Measurements from ENCODE around the gene LDLR.

Gene LDLR

GRCh38 chr19:11168568-11168967 lies 79.3 kb downstream of the LDLR start:
- H3K4me3 ChIP-seq (ENCODE audit: low read depth, low read length): no peak overlapping the region
- TF ChIP-seq CTCF (IDR thresholded peaks at IDR 0.05; ENCODE audit: insufficient read depth, low read length, missing control alignments): no peak
- DNase-seq (ENCODE audit: low read depth, low spot score): peak; percentile 82
- CTCF ChIA-PET: interaction anchor here (0.7 to 1.0 kb wide), 5 partner anchors 9 to 43 kb away, joined by 3 to 4 read pairs (median 3); no protein-coding TSS in a partner anchor
- POLR2A ChIA-PET: interaction anchor here (0.5 to 2.4 kb wide), 4 partner anchors 21 to 160 kb away, joined by 5 to 11 read pairs (median 7); no protein-coding TSS in a partner anchor

DNA sequence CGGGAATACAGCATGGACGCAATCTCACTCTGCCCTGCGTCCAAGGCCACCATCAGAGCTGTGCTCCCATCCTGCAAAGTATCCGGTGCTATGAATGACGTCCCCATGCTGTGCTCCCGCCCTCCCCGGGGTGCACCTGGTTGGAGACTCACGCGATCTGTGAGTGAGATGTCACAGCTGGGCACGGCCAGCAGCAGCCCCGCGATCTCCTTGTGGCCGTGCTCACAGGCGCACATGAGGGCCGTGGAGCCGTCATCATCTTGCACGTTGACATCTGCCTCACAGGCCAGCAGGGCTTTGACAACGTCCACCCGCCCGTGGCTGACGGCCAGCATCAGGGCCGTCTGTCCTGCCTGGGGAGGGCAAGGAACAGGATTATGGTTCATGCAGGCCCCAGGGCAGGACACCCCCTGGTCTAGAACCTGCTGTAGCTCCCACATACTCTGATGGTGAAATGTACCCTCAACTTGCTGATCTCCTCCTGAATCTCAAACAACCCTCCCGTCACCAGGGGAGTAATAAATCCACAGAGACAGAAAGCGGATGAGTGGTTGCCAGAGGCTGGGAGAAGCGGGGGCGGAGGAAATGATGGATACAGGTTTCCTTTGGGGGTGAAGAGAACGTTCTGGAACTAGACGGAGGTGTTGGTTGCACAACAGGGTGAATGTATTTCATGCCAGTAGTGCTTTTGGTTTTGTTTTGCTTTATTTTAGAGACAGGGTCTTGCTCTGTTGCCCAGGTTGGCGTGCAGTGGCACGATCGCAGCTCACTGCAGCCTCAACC lies 80.8 kb downstream of the LDLR start:
- POLR2A ChIA-PET: interaction anchor here (1.7 kb wide), 1 partner anchor 26 kb away, joined by 5 read pairs; no protein-coding TSS in a partner anchor
- DNase-seq (ENCODE audit: low read depth, low spot score): no peak
- TF ChIP-seq CTCF (IDR thresholded peaks at IDR 0.05; ENCODE audit: insufficient read depth, low read length, missing control alignments): no peak
- CTCF ChIA-PET: interaction anchor here (1.3 kb wide), 1 partner anchor 135 kb away, joined by 3 read pairs; no protein-coding TSS in a partner anchor
- H3K4me3 ChIP-seq (ENCODE audit: low read depth, low read length): no peak overlapping the region

DNA sequence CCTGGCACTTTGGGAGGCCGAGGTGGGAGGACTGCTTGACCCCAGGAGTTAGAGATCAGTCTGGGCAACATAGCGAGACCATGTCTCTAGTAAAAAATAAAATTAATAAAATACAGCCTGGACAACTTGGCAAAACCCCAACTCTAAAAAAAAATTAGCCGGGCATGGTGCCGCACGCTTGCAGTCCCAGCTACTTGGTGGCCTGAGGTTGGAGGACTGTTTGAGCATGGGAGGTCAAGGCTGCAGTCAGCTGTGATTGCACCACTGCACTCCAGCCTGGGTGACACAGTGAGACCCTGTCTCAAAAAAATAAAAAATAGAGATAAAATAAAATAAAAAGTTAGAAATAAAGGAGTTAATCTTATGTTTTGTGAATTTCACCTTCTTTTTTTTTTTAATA lies 81.9 kb downstream of the LDLR start:
- H3K4me3 ChIP-seq (ENCODE audit: low read depth, low read length): no peak overlapping the region
- ChIA-PET POLR2A (no interaction called here), CTCF (interaction anchor here (0.7 kb wide), 1 partner anchor 9 kb away, joined by 3 read pairs; no protein-coding TSS in a partner anchor)
- no peak for DNase-seq (ENCODE audit: low read depth, low spot score)
- TF ChIP-seq CTCF (IDR thresholded peaks at IDR 0.05; ENCODE audit: insufficient read depth, low read length, missing control alignments): no peak

GRCh38 chr19:11172576-11172975 lies 83.3 kb downstream of the LDLR start:
- CTCF ChIA-PET: no interaction called here
- H3K4me3 ChIP-seq (ENCODE audit: low read depth, low read length): no peak overlapping the region
- TF ChIP-seq CTCF (IDR thresholded peaks at IDR 0.05; ENCODE audit: insufficient read depth, low read length, missing control alignments): no peak
- POLR2A ChIA-PET: no interaction called here
- DNase-seq (ENCODE audit: low read depth, low spot score): no peak

DNA sequence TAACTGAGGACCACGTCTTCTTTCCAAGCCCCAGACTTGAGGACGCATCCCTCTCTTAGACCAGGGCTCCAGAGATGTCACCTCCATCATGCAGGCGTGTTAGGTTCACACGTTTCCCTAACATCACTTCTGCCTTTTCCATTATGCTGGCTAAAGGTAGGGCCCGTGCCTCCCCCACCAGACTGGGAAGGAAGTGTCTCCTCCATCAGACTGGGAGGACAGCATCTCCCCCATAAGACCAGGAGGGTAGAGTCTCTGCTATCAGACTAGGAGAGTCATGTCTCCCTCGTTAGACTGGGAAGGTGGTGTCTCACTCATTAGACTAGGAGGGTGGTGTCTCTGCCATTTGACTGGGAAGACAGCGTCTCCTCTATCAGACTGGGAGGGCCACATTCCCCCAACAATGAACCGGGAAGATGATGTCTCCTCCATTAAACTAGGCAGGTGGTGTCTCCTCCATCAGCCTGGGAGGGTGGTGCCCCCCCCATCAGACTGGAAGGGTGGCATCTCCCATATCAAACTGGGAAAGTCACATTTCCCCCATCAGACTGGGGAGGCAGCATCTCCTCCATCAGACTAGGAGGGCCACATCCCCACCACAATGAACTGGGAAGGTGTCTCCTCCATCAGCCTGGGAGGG lies 84.4 kb downstream of the LDLR start:
- no peak overlapping the region for H3K4me3 ChIP-seq (ENCODE audit: low read depth, low read length)
- POLR2A ChIA-PET: no interaction called here
- CTCF ChIA-PET: no interaction called here
- no peak for DNase-seq (ENCODE audit: low read depth, low spot score)
- no peak for TF ChIP-seq CTCF (IDR thresholded peaks at IDR 0.05; ENCODE audit: insufficient read depth, low read length, missing control alignments)

DNA sequence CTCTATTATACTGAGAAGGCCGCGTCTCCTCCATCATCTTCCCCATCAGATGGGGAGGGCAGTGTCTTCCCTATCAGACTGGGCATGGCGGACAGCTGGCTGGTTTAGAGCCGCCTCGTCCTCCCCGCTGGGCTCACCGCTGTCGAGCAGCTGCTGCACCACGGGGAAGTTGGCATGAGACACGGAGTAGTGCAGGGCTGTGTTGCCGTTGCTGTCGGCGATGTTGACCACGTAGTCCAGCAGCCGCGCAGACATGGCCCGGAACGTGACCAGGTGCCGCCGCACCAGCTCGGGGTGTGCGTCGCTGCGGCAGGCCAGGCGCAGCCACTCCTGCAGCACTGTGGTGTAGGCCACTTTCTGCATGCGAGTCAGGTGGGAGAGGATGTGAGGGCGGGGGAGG lies 85.1 kb downstream of the LDLR start:
- TF ChIP-seq CTCF (IDR thresholded peaks at IDR 0.05; ENCODE audit: insufficient read depth, low read length, missing control alignments): no peak

More for the DNA sequence above, 85.1 kb downstream of the LDLR start:
- ChIA-PET CTCF (no interaction called here), POLR2A (interaction anchor here (1.2 kb wide), 1 partner anchor 35 kb away, joined by 3 read pairs; no protein-coding TSS in a partner anchor)
- no peak for DNase-seq (ENCODE audit: low read depth, low spot score)
- H3K4me3 ChIP-seq (ENCODE audit: low read depth, low read length): no peak overlapping the region

Data from AG04449 (cell line).